Fibroblast of the aortic adventitia (primary cell): Measurements from ENCODE around the gene FGF2. TPM values are rescaled to one million over a fixed set of nuclear protein-coding genes. Genes with fewer than 3 reads are reported as not detected.
"Not testable (repeated sequence)": the region's sequence is repeated elsewhere in the genome, so short reads cannot be mapped to it uniquely, and the experiment has no call there.

ENCODE experiments used
- DNase-seq: peaks from one replicate; pipeline ENCODE4 v3.0.0-alpha.2; 2010; ENCODE audit warnings: low read depth
- H3K4me3 ChIP-seq: 2 replicates; pipeline ENCODE4 v1.5.1; 2011; ENCODE audit warnings: low read depth, mild to moderate bottlenecking, control low read depth, low read length, moderate library complexity
- CTCF ChIP-seq: IDR thresholded peaks from 2 replicates; pipeline ENCODE4 v1.5.1; 2011; ENCODE audit warnings: mild to moderate bottlenecking, low read length, control low read depth, inconsistent platforms; ENCODE audit not compliant: insufficient read depth
- total RNA-seq: library from RNA; depleted of rRNA; stranded (reverse); fragments of >200 nt; gene quantifications from 2 replicates; pipeline ENCODE4 v1.2.3, GENCODE V29; 2012; ENCODE audit warnings: low replicate concordance

FGF2 gene
- total RNA-seq, 1 donor: 79.5 TPM

- no peak for DNase-seq
- H3K4me3 ChIP-seq: no peak overlapping the region
- TF ChIP-seq CTCF: no peak
Measured at GRCh38 chr4:122785099-122785498, 41.5 kb upstream of the FGF2 start.

- H3K4me3 ChIP-seq, DNase-seq: not testable (repeated sequence)
Measured at GRCh38 chr4:122786296-122786695, 40.3 kb upstream of the FGF2 start.

GRCh38 chr4:122786920-122787319 is 39.7 kb upstream of the FGF2 start:
- not testable (repeated sequence) for DNase-seq, H3K4me3 ChIP-seq

GRCh38 chr4:122787940-122788339 is 38.7 kb upstream of the FGF2 start:
- peak; percentile 74 for DNase-seq
- TF ChIP-seq CTCF: no peak
- H3K4me3 ChIP-seq: no peak overlapping the region

GRCh38 chr4:122788935-122789334 is 37.7 kb upstream of the FGF2 start:
- no peak overlapping the region for H3K4me3 ChIP-seq
- TF ChIP-seq CTCF: no peak
- no peak for DNase-seq

- H3K4me3 ChIP-seq: no peak overlapping the region
- no peak for DNase-seq
- TF ChIP-seq CTCF: no peak
Measured at GRCh38 chr4:122793811-122794210, 32.8 kb upstream of the FGF2 start.

GRCh38 chr4:122796801-122797404 is 29.7 kb upstream of the FGF2 start:
- TF ChIP-seq CTCF: no peak
- H3K4me3 ChIP-seq: no peak overlapping the region
- peak; percentile 29 for DNase-seq

GRCh38 chr4:122797405-122798094 is 29.1 kb upstream of the FGF2 start:
- no peak for TF ChIP-seq CTCF
- H3K4me3 ChIP-seq: no peak overlapping the region
- DNase-seq: no peak
